ENCODE measurements around the gene PALB2.
"Not testable (repeated sequence)": the region's sequence is repeated elsewhere in the genome, so short reads cannot be mapped to it uniquely, and the experiment has no call there.

The PALB2 gene

DNA sequence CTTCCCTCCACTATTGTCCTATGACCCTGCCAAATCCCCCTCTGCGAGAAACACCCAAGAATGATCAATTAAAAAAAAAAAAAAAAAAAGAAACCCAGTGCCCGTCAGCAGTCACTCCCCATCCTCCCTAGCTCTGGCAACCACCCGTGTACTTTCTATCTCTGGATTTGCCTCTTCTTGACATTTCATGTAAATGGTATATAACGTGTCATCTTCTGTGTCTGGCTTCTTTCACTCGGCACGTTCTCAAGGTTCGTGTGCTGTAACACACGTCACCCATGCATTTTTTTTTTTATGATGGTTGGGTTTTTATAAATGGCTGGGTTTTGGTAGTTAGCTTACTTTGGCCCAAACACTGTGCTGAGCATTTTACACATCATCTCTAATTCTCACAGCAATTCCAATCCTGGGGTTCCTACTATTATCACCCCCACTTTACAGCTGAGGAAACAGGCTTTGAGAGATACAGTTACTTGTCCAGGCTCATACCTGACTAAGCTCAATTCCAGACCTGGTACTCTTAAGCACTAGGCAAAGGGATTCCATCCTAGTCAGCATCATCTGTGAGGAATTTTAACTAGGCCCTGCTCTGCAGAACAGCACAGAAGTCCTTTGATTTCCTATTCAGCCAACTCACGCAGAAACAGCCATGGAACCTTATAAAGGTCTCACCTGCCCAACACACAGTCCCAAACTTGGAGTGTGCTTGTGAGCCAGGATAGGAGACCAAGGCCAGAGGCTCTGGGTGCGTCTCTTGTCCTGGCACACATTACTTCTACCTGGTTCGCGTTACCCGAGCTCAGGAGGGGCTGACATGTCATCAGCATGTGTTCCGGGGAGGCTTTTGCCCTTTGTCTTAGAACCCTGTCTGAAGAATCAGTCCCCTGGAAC lies 56.7 kb downstream of the PALB2 start:
- in situ Hi-C loops (cut with MboI; ENCODE audit: low sequenced_read_pairs), result no loop called here

DNA sequence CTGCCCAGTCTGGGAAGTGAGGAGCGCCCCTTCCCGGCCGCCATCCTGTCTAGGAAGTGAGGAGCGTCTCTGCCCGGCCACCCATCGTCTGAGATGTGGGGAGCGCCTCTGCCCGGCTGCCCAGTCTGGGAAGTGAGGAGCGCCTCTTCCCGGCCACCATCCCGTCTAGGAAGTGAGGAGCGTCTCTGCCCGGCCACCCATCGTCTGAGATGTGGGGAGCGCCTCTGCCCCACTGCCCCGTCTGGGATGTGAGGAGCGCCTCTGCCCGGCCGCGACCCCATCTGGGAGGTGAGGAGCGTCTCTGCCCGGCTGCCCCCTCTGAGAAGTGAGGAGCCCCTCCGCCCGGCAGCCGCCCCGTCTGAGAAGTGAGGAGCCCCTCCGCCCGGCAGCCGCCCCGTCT lies 57.8 kb downstream of the PALB2 start:
- in situ Hi-C loops (cut with MboI; ENCODE audit: low sequenced_read_pairs), result not testable (repeated sequence)

DNA sequence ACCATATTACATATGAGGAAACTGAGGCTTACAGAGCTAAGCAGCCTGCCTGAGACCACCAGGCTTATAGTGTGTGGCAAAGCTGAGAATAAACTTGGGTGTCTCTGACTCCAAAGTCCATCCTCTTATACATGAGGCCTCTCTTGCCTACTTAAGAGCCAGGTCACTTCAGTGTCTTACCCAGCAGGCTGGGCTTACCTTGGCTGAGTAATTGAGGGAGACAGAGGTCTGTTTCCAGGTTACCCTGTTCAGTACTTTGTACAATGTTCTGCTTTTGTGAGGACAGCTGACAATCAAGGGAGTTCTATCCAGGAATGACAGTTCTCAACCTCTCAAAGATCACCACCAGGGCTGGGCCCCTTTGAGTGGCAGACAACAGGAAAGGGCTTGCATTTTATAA lies 59.3 kb downstream of the PALB2 start:
- in situ Hi-C loops (cut with MboI; ENCODE audit: low sequenced_read_pairs), result no loop called here

DNA sequence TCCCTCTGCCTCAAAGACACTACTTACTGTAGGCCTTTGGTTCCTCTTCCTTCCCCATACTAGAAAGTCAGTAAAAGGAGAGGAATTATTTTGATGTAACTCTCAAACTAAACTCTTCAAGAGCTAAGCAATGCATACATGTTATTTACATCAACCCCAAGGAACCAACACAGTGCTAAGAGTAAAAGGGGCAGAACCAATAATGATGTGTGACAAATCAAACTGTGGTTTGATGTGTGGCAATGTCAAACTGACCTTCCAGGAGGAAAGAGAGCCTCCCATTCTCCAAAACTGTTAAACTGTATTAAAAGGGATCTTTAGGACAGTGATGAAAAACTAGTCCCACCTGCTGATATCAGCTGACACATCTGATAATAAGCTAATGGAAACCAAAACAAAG lies 60.7 kb downstream of the PALB2 start:
- in situ Hi-C loops (cut with MboI; ENCODE audit: low sequenced_read_pairs), result no loop called here

DNA sequence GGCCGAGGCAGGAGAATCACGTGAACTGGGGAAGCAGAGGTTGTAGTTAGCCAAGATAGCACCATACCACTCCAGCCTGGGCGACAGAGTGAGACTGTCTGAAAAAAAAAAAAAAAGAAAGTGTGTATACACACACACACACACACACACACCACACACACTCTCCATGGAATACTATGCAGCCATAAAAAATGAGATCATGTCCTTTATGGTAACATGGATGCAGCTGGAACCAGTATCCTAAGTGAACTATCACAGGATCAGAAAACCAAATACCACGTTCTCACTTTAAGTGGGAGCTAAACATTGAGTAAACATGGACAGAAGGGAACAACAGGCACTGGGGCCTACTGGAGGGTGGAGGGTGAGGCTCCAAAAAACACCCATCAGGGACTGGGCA lies 61.7 kb downstream of the PALB2 start:
- in situ Hi-C loops (cut with MboI; ENCODE audit: low sequenced_read_pairs), result no loop called here

DNA sequence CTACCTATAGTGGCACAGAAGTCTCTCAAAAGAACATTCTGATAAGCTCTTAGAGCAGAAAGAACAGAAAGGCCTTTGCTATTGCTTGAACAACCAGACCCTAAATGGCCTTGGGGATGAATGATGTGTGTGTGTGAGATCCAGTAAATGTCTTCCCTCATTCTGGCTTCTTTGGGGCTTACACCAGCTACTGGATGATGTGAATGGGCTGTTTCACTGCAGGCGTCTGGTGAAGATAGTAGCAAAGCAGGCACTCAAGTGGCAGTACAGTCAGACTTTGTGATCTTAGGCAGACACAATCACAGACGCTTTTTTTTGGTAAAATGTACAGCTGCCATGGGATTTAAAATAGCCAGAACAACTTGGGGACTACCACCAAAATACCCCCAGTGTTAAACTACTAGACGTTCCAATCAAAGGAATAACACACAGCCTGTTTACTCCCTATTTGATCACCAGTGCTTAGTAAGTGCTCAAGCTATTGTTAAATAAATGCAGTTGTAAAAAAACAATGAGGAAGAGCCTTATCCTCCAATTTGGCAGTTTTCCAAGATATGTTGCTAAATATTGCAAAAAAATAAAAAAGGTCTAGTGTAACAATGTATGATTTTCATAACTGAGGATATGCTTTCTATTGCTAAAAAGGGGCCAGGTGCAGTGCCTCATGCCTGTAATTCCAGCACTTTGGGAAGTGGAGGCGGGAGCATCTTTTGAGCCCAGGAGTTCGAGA lies 62.8 kb downstream of the PALB2 start:
- in situ Hi-C loops (cut with MboI; ENCODE audit: low sequenced_read_pairs), result no loop called here

DNA sequence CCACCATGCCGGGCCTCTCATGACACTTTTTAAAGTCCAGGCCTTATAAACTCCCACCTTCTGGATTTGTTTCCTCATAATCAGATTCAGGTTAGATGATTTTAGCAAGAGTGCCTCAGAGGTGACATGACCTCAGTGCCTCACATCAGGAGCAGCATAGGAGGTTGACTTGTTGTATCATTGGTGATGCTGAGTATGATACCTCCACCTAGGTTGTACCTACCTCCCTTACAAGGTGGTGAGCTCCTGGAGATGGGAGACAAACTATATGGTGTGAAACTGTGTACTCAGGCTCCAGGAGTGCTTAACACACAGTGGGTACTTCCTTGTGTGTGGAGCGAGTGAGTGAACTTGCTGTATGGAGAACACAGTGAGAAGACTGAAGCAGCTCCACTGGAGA lies 63.6 kb downstream of the PALB2 start:
- in situ Hi-C loops (cut with MboI; ENCODE audit: low sequenced_read_pairs), result no loop called here

DNA sequence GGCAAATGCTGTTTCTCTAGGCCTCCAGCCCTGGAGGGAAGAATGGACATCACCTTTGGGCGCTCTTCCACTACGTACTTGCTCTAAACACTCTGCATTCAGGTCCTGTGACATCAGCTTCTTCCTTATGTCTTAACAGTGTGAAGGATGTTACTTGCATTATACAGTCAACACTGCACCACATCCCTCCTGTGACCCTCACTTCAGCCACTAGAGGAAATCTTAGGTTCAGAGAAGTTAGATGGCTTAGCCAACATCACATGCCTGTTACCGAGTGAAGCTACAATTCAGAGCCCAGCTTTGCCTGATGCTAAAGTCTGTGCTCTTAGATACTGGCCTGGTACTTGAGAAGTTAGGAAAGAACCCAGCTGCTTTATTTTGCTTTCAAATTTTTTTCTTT lies 65.3 kb downstream of the PALB2 start:
- in situ Hi-C loops (cut with MboI; ENCODE audit: low sequenced_read_pairs), result no loop called here

DNA sequence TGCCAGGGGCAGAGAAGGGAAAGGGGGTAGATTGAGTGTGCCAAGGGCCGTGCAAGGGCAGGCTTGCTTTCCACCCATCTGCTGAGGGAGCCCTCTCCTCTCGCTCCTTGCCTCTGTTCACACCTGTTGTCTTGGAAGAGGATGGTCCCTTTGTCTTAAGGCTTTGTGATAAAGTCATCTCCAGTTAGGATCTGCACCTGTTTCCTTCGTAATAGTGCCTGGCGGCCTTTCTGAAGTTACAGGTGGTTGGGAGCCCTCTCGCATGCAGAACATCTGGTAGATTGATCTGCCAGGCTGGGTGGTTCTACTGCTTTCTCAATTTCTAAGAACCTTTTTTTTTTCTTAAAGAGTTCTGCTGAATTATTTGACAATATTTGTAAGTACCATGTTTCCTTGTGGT lies 67.3 kb downstream of the PALB2 start:
- in situ Hi-C loops (cut with MboI; ENCODE audit: low sequenced_read_pairs), result no loop called here

DNA sequence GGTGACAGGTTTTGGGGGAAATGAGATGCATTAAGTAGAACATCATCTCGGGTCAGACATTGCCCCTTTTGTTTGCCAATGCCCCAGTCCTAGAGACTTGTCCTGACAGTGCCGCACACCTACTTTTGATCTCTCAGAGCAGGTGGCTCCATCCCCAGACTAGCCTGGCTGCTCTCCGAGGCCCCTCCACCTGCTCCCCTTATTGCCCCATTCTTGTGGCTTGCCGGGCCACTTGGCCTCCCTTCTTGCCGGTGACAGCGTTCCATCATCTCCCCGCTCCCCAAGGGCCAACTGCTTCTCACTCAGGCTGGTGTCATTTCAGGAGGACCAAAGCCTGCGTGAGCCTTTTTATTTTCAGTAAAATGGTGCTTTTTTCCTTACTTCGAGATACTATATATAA lies 68.7 kb downstream of the PALB2 start:
- in situ Hi-C loops (cut with MboI; ENCODE audit: low sequenced_read_pairs), result no loop called here

DNA sequence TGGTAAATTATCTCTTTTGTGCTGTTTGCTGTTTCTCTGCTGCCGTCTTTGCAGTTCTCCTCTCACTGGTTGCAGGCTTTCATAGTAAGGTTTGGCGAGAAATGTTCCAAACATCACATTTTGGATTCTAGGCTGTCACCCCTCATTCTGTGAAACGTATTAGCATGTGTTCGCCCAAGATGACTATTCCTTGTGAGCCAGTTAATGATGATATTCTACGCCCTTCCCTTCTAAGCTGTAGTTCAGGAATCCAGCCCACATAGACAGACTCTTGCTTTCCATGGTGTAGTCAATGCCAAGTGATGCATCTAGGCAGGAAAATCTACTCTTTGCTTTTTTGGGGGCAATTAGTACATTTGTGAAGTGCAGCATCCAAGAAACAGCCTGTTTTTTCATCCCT lies 69.2 kb downstream of the PALB2 start:
- in situ Hi-C loops (cut with MboI; ENCODE audit: low sequenced_read_pairs), result no loop called here

DNA sequence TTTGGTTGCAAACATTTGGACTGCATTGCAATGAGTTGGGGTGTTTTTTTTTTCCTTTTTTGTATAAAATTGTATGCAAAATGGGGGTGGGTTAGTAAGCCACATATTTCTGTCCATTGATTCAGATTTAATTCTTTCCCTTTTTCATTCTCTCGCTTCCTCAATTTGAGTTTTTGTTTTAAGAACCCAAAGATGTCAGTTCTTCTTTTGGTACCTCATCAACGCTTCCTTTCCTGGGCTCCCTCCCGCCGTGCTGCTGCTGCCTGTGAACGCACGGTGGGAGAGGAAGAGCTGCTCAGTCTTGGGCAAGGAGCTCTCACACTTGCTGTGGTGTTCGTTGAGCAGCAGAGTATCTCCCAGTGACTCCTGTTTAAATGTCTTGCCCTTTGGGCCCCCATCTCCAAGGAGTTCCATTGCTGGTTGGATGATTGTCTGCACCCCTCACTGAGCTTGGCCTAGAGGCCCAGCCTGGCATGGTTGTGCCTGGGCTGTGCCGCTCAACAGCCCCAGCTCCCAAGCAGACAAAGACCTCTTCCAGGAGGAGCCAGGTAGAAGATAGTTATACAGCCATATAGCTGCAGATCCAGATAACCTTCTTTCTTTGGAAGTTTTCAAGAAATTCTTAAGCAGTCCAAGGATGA lies 70.0 kb downstream of the PALB2 start:
- in situ Hi-C loops (cut with MboI; ENCODE audit: low sequenced_read_pairs), result no loop called here

DNA sequence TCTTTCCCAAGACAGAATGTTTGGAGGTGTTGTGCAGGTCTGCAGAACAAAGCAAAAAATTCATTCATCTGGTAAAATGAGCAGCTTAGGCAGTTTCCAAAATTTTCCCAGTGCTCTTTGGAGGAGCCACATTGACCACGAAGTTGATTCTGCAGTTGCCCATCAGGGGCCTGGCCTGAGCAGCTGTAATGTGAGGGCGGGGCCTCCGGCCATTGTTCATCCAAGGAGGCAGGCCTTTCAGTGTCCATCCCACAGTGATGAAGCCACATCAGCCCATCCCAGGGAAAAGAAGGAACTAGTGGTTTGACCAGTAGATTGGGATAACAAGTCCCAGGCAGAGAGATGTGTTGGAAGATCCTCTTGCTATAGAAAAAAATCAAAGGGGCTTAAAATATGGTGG lies 73.5 kb downstream of the PALB2 start:
- in situ Hi-C loops (cut with MboI; ENCODE audit: low sequenced_read_pairs), result no loop called here

DNA sequence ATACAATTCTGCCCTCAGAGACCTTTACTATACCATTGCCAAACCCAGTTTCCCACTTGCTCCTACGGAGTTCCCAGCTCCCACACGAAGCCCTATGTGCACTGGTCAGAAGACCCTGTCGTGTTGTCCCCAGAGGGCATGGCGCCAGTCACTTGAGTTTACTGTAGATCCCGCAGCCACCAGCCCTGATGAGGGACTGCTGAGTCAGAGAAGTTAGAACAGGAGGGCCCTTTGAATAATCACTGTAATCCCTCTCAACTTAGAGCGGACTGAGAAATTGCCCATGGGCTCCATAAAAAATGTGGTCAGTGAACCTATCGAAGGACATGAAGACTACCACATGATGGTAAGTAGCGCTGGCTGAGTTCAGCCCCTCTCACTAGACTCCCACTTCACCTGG lies 74.4 kb downstream of the PALB2 start:
- in situ Hi-C loops (cut with MboI; ENCODE audit: low sequenced_read_pairs), result no loop called here

DNA sequence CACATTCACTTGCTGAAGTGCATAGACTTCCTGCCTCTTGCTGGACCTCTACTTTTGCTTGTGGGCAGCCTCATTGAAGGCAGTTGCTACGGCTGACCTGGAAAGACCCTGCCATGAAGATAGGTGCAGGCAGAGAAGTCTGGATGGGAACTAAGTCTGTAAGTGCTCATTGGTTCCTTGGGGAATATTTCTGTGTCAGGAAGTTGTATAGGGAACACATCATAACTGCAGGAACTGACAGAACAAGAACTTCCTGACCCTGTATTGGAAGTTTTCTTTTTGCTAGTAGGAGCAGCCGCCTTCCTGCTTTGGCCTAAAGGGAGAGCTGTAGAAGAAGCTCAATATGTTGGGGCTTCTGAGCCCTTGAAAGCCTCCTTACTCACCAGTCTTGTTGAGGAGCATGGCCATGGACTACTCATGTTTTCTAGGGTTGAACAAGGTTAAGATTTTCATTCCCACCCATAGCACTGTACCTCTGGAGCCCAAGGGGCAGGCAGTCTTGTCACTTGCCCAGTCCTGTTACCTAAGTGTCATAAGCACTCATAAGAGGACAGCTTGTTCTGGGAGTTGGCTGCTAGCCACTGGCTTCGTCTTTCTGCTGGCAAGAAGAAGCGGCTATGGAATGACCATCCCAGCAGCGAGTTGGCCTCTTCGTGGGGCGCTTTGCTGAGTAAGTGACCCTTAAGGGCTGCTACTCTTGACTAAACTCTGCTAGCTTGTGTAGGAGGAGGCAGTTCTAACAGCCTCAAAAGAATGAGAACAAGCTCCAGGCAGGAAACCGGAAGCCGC lies 76.3 kb downstream of the PALB2 start:
- in situ Hi-C loops (cut with MboI; ENCODE audit: low sequenced_read_pairs), result no loop called here

DNA sequence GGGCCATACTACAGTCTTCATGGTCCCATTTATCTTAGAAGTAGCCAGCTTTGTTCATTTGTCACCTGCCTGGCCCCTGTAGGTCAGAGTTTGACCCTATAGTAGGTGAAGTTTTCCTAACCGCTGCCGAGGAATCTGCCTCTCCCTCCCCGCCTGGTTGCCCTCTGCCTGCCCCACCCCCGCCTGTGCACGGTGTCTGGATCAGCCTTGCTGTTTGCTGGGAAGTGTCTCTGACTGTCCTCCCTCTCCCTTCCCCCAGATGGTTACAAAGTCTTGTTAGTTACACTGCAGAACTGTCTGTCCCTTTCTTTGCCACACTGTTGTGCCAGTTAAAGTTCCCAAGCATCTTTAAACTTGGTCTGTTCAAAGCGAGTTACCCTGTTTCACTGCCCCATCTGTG lies 77.9 kb downstream of the PALB2 start:
- in situ Hi-C loops (cut with MboI; ENCODE audit: low sequenced_read_pairs), result no loop called here

DNA sequence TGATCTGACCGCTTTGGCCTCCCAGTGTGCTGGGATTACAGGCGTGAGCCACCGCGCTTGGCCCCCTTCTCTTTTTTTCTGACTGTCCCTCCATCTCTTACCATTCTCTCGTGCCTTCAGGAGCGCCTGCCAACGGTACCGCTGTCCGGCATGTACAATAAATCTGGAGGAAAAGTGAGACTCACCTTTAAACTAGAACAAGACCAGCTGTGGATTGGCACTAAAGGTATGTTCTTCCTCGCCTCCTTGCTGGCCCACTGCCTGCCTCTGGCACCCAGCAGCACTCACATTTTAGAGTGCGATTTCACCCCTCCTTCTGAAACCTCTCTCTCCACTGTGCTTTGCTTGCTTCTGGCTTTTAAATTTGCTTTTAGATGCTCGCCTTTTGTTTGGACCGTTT lies 78.6 kb downstream of the PALB2 start:
- in situ Hi-C loops (cut with MboI; ENCODE audit: low sequenced_read_pairs), result no loop called here

DNA sequence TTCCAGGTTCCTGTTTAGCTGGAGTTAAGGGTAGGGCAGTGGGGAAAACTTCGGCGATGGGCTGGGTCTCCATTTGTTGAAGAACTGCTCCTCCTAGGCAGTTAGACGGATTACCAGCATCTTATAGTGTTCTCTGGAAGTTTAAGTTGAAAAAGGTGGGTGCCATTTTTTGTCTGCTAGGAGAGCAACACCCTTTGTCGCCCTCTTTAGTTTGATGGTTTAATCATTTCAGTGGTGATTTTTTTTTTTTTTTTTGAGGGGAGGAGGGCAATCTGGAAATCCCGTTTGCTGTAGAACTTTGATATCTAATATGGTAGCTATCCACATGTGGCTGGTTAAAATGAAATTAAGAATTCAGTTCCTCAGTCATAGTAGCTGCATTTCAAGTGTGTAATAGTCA lies 79.5 kb downstream of the PALB2 start:
- in situ Hi-C loops (cut with MboI; ENCODE audit: low sequenced_read_pairs), result no loop called here

DNA sequence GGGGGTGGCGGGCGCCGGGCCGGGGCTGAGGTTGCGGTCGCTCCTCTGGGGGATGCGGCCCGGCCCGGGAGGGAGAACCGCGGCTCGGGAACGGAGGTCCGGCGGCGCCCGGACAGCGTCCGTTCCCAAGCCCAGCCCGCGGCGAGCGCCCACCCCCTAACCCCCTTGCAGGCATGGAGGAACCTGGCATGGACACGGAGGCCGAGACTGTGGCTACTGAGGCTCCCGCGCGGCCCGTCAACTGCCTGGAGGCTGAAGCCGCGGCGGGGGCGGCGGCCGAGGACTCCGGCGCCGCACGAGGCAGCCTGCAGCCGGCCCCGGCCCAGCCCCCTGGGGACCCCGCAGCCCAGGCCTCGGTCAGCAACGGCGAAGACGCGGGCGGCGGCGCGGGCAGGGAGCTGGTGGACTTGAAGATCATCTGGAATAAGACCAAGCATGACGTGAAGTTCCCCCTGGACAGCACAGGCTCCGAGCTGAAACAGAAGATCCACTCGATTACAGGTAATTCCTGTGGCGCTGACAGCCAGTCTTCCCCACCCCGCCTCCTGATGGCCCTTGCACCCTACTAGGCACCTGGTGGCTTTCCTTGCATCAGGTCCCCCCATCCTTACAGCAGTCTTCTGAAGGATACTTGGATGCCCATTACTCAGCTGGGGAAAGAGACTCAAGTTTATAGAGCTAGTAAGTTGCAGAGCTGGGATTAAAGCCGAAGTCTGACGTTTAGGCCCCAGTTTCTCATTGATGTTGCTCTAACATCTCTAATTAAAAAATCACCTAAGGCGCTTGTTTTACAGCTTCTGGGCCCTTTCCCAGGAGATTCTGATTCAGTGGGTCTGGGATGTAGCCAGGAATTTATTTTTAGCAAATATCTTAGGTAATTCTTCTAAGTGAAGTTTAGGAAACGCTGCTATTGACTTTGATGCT lies 83.1 kb downstream of the PALB2 start:
- in situ Hi-C loops (cut with MboI; ENCODE audit: low sequenced_read_pairs), result no loop called here

Data from HL-60/S4 treated with retinoic acid at 250 ng/mL for 4 days and 3 days (cell line).